Measurements from ENCODE around the gene PKD1.

The PKD1 gene

DNA sequence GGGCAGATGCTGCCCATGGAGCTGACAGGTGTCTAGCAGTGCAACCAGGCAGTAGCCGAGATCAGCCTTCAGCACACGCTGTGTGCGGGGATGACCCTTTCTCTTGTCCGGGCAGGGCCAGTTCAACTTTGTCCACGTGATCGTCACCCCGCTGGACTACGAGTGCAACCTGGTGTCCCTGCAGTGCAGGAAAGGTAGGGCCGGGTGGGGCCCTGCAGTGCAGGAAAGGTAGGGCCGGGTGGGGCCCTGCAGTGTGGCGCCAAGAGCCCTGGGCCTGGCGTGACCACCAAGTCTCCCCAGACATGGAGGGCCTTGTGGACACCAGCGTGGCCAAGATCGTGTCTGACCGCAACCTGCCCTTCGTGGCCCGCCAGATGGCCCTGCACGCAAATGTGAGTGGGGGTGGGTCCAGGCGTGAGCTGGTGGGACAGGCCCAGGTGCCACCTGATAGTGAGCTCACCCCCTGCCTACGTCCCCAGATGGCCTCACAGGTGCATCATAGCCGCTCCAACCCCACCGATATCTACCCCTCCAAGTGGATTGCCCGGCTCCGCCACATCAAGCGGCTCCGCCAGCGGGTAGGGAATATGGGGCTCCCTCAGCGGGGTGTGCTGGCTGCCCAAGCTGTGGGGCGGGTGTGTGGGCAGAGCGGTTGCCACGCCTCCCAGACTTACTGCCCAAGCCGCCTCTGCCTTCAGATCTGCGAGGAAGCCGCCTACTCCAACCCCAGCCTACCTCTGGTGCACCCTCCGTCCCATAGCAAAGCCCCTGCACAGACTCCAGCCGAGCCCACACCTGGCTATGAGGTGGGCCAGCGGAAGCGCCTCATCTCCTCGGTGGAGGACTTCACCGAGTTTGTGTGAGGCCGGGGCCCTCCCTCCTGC lies 47.7 kb downstream of the PKD1 start (continued):
- TF ChIP-seq ZNF394 (tag by site-specific recombination; IDR thresholded peaks at IDR 0.05; ENCODE audit: borderline replicate concordance) (no peak), ZBTB6 (tag by site-specific recombination; IDR thresholded peaks at IDR 0.05) (no peak), ZNF366 (tag by site-specific recombination; conservative IDR thresholded peaks at IDR 0.05) (no peak), ZNF530 (tag by site-specific recombination; IDR thresholded peaks at IDR 0.05; ENCODE audit: low read depth) (no peak), KLF9 (tag by site-specific recombination; IDR thresholded peaks at IDR 0.05; ENCODE audit: low read depth) (peak; percentile 31; the same call in 1 of the 2 replicates), ZBTB8A (tag by site-specific recombination; IDR thresholded peaks at IDR 0.05) (no peak), YY1 (tag by site-specific recombination; IDR thresholded peaks at IDR 0.05) (no peak), ZNF18 (tag by site-specific recombination; IDR thresholded peaks at IDR 0.05) (no peak), ZNF266 (tag by site-specific recombination; IDR thresholded peaks at IDR 0.05; ENCODE audit: low read depth) (no peak), ZNF274 (IDR thresholded peaks at IDR 0.05; ENCODE audit: low read length) (no peak), ZNF274 (tag by site-specific recombination; IDR thresholded peaks at IDR 0.05; ENCODE audit: borderline replicate concordance) (no peak), KLF1 (tag by site-specific recombination; IDR thresholded peaks at IDR 0.05) (0 out of 2 replicates have a peak, but pooled peaks have one; percentile 38), ZFP3 (tag by site-specific recombination; IDR thresholded peaks at IDR 0.05; ENCODE audit: low read depth) (no peak)
- TF ChIP-seq, protein P1, sequence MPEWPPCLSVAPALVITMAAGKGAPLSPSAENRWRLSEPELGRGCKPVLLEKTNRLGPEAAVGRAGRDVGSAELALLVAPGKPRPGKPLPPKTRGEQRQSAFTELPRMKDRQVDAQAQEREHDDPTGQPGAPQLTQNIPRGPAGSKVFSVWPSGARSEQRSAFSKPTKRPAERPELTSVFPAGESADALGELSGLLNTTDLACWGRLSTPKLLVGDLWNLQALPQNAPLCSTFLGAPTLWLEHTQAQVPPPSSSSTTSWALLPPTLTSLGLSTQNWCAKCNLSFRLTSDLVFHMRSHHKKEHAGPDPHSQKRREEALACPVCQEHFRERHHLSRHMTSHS (tag by site-specific recombination; IDR thresholded peaks at IDR 0.05) = no peak
- TF ChIP-seq, protein P2, sequence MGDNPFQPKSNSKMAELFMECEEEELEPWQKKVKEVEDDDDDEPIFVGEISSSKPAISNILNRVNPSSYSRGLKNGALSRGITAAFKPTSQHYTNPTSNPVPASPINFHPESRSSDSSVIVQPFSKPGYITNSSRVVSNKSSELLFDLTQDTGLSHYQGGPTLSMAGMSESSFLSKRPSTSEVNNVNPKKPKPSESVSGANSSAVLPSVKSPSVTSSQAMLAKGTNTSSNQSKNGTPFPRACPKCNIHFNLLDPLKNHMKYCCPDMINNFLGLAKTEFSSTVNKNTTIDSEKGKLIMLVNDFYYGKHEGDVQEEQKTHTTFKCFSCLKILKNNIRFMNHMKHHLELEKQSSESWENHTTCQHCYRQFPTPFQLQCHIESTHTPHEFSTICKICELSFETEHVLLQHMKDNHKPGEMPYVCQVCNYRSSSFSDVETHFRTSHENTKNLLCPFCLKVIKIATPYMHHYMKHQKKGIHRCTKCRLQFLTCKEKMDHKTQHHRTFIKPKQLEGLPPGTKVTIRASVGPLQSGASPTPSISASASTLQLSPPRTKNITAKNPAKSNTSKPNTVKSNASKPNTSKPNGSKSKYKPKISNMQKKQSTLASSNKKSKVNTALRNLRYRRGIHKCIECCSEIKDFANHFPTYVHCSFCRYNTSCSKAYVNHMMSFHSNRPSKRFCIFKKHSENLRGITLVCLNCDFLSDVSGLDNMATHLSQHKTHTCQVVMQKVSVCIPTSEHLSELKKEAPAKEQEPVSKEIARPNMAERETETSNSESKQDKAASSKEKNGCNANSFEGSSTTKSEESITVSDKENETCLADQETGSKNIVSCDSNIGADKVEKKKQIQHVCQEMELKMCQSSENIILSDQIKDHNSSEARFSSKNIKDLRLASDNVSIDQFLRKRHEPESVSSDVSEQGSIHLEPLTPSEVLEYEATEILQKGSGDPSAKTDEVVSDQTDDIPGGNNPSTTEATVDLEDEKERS (tag by site-specific recombination; IDR thresholded peaks at IDR 0.05) = no peak

GRCh38 chr16:2086812-2087747 lies 48.6 kb downstream of the PKD1 start:
- Histone ChIP-seq H3K9me3 (ENCODE audit: control insufficient read depth, insufficient read depth, low read depth, low read length) (no peaks in the 10 kb centered on the region), H3K36me3 (ENCODE audit: control insufficient read depth in 2 of 2, insufficient read depth in 1 of 2, low read length in 2 of 2) (peaks cover 0 to 96% of the 10 kb centered on the region in 2 experiments; a peak in 1 of 3 replicates), H3K4me3 (ENCODE audit: low read depth, low read length) (no peak overlapping the region), H3K4me1 (ENCODE audit: control insufficient read depth, insufficient read depth, low read length) (no peaks in the 10 kb centered on the region), H3K27ac (ENCODE audit: extremely low read depth, low read depth, low read length) (no peak overlapping the region)
- TF ChIP-seq ZNF510 (tag by site-specific recombination; IDR thresholded peaks at IDR 0.05; ENCODE audit: insufficient replicate concordance) (no peak), ZNF600 (tag by site-specific recombination; IDR thresholded peaks at IDR 0.05) (peak; percentile 46; the same call in 1 of the 2 replicates), ZNF585B (tag by site-specific recombination; IDR thresholded peaks at IDR 0.05) (peak; percentile 52), ZNF2 (tag by site-specific recombination; IDR thresholded peaks at IDR 0.05) (no peak)
- TF ChIP-seq, protein P3, sequence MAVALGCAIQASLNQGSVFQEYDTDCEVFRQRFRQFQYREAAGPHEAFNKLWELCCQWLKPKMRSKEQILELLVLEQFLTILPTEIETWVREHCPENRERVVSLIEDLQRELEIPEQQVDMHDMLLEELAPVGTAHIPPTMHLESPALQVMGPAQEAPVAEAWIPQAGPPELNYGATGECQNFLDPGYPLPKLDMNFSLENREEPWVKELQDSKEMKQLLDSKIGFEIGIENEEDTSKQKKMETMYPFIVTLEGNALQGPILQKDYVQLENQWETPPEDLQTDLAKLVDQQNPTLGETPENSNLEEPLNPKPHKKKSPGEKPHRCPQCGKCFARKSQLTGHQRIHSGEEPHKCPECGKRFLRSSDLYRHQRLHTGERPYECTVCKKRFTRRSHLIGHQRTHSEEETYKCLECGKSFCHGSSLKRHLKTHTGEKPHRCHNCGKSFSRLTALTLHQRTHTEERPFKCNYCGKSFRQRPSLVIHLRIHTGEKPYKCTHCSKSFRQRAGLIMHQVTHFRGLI (tag by site-specific recombination; IDR thresholded peaks at IDR 0.05) = no peak
- ChIA-PET CTCF (interaction anchor here (0.6 kb wide), 1 partner anchor 64 kb away, joined by 4 read pairs; no protein-coding TSS in a partner anchor), POLR2A (no interaction called here)
